Bronchial epithelial cell (primary cell): ENCODE results near the gene GTF3C6. TPM values are rescaled to one million over a fixed set of nuclear protein-coding genes. Genes with fewer than 3 reads are reported as not detected.

ENCODE experiments used
- DNase-seq: peaks from one replicate; pipeline ENCODE4 v3.0.0-alpha.2; 2010; ENCODE audit warnings: low read depth
- FAIRE-seq: peaks from 2 replicates; lab custom pipeline; 2011; peaks lifted over from hg19 to GRCh38; lab: Jason Lieb, UNC
- H3K27me3 ChIP-seq: 2 replicates; pipeline ENCODE4 v1.5.1; 2011; ENCODE audit warnings: low read length; ENCODE audit not compliant: control insufficient read depth, insufficient read depth
- H3K36me3 ChIP-seq: 2 replicates; pipeline ENCODE4 v1.5.1; 2011; ENCODE audit warnings: low read length; ENCODE audit not compliant: control insufficient read depth, insufficient read depth
- H3K4me3 ChIP-seq: 2 replicates; pipeline ENCODE4 v1.5.1; 2011; ENCODE audit warnings: mild to moderate bottlenecking, low read depth, low read length, control low read depth
- total RNA-seq: library from RNA; depleted of rRNA; stranded (reverse); fragments of >200 nt; gene quantifications from 2 replicates; pipeline ENCODE4 v1.2.1, GENCODE V29; 2014
- TF ChIP-seq, protein P1 (sequence below): IDR thresholded peaks from 2 replicates; pipeline ENCODE4 v1.5.1; 2011; ENCODE audit warnings: mild to moderate bottlenecking, moderate library complexity, low read length, control low read depth, inconsistent platforms; ENCODE audit not compliant: insufficient read depth, severe bottlenecking

Gene GTF3C6, protein sequence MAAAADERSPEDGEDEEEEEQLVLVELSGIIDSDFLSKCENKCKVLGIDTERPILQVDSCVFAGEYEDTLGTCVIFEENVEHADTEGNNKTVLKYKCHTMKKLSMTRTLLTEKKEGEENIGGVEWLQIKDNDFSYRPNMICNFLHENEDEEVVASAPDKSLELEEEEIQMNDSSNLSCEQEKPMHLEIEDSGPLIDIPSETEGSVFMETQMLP
- 38.7 and 49.5 TPM in 2 replicates for total RNA-seq

DNA sequence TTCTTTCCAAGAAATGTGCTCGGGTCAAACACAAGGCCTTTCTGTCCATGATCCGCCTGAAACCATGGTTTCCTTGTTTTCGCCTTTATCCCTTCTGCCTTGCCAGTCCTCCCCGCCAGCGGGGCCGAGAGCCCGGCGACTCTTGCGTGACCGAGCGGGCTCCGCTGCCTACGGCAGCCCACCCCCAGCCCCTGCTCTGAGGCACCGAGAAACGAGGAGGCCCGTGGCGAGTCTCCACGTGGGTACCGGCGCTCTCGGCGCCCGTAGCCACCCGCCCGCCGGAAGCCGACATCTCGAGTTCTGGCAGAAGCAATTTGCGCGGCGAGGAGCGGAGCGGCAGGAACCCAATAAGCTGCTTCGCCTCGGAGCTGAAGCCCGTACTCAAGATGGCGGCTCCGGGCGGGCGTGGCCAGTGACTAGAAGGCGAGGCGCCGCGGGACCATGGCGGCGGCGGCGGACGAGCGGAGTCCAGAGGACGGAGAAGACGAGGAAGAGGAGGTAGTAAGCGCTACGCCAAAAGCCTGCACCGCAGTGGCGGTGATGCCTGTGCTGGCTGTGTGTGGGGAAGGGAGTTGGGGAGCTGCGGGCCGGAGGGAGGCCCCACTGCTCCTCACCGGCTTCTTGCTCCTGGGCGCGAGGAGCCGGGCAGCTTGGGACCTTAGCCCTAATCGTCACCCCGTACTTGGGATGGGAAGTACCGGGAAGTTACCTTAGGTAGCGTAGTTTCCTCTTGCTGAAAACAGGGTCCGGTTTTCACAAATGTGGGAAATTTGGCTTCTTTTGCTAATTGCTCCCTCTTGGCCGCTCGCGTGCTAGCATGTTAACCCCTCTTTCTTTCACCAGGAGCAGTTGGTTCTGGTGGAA is at the start of gene GTF3C6:
Gene GTF3C6 (plus strand): TSS at position 378 of the 864 bp plus-strand sequence. CDS start 64 bp downstream, at position 442.
- TF ChIP-seq, protein P1, sequence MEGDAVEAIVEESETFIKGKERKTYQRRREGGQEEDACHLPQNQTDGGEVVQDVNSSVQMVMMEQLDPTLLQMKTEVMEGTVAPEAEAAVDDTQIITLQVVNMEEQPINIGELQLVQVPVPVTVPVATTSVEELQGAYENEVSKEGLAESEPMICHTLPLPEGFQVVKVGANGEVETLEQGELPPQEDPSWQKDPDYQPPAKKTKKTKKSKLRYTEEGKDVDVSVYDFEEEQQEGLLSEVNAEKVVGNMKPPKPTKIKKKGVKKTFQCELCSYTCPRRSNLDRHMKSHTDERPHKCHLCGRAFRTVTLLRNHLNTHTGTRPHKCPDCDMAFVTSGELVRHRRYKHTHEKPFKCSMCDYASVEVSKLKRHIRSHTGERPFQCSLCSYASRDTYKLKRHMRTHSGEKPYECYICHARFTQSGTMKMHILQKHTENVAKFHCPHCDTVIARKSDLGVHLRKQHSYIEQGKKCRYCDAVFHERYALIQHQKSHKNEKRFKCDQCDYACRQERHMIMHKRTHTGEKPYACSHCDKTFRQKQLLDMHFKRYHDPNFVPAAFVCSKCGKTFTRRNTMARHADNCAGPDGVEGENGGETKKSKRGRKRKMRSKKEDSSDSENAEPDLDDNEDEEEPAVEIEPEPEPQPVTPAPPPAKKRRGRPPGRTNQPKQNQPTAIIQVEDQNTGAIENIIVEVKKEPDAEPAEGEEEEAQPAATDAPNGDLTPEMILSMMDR = no peak
- Histone ChIP-seq H3K4me3 (peak within 1 kb of the TSS; percentile 76), H3K27me3 (no peaks in the 10 kb centered on the region), H3K36me3 (no peaks in the 10 kb centered on the region)
- FAIRE-seq = no peak
- peak; percentile 80 for DNase-seq

DNA sequence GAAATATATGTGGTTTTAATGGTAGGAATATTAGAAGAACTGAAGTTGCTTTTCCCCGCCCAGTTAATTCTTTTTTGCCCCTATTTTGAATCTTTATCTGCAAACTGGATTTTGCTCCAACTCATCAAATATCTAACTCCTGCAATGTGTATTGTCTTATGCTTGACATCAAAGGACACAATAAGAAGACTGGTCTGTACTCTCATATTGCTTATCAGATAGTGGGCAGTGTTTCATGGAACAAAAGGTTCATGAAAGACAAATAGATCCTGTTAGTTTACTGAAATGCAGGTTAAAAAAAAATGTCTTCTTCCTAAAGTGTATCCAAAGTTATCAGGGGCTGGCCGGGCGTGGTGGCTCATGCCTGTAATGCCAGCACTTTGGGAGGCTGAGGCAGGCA is 27.7 kb upstream of the GTF3C6 start:
- Histone ChIP-seq H3K36me3 (no peaks in the 10 kb centered on the region), H3K27me3 (no peaks in the 10 kb centered on the region), H3K4me3 (no peak overlapping the region)
- no peak for FAIRE-seq
- DNase-seq = no peak
- TF ChIP-seq, protein P1 = no peak

DNA sequence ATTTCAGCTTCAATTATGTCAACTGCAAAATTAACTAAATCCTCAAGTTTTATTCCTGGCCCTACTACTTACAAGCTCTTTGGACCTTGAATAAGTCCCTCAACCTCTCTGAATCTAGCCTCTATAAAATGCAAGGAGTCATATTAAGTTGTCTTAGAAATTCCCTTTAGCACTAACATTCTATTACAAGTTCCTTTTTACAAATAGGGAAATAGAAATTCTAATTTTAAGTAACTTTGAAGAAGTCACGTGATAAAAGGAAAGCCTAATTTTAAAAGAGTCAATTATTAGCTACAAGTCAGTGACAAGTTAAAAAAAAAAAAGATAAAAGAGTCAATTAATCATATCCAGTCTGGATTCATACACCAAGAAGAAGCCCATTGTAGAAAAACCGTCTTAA is 24.6 kb upstream of the GTF3C6 start:
- no peaks in the 10 kb centered on the region for H3K36me3 ChIP-seq
- no peak for DNase-seq
- no peak for FAIRE-seq
- no peak overlapping the region for H3K4me3 ChIP-seq
- TF ChIP-seq, protein P1 = no peak
- H3K27me3 ChIP-seq = no peaks in the 10 kb centered on the region

DNA sequence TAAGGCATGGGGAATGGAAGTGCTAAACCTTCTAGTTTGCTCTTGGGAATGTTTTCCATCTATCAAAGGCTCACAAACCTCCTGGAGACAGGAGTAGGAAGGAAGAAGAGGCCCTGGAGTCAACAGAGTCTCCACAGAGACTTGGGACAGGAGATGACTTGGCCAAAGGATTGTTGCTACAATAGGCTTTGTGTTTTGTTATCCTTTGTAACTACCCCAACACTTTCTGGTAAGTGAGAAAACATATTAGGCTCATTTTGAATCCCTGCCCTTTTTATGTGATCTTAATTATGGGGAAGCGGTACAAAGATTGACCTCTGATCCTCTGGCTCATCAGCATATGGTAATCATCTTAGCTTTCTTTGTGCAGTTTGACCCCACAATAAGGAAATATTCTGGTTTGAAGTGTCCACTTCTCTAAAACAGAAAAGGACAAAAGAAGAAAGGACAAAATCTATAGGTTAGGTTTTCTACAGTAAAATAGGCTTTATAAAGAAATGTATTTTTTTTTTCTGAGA is 24.1 kb upstream of the GTF3C6 start:
- FAIRE-seq = no peak
- Histone ChIP-seq H3K36me3 (no peaks in the 10 kb centered on the region), H3K27me3 (no peaks in the 10 kb centered on the region), H3K4me3 (no peak overlapping the region)
- no peak for DNase-seq
- TF ChIP-seq, protein P1 = no peak

DNA sequence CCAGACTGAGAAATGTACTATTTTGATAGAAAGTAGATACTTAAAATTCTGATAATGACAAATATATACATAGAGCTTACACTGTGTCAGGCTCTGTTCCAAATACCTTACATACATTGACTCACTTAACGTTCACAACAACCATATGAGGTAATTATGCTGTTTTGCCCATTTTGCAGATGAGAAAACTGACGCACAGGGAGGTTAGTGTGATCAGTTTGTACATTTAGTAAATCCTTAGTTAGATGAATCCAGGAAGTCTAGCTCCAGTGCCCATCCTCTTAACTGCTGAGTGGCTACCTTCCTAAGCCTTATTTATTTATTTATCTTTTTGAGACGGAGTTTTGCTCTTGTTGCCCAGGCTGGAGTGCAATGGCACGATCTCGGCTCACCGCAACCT is 23.3 kb upstream of the GTF3C6 start:
- H3K27me3 ChIP-seq = no peaks in the 10 kb centered on the region
- H3K4me3 ChIP-seq = no peak overlapping the region
- H3K36me3 ChIP-seq = no peaks in the 10 kb centered on the region
- no peak for FAIRE-seq
- TF ChIP-seq, protein P1 = no peak
- no peak for DNase-seq
